SH-SY5Y (cell line): ENCODE results near the gene PALD1.

Source experiments
- GATA2 ChIP-seq: IDR thresholded peaks from 2 replicates; pipeline ENCODE4 v1.6.1; 2011; ENCODE audit warnings: mild to moderate bottlenecking, low read depth, low read length
- GATA3 ChIP-seq: IDR thresholded peaks from 2 replicates; pipeline ENCODE4 v1.6.1; 2011; ENCODE audit warnings: low read depth, mild to moderate bottlenecking, low read length, moderate library complexity

DNA sequence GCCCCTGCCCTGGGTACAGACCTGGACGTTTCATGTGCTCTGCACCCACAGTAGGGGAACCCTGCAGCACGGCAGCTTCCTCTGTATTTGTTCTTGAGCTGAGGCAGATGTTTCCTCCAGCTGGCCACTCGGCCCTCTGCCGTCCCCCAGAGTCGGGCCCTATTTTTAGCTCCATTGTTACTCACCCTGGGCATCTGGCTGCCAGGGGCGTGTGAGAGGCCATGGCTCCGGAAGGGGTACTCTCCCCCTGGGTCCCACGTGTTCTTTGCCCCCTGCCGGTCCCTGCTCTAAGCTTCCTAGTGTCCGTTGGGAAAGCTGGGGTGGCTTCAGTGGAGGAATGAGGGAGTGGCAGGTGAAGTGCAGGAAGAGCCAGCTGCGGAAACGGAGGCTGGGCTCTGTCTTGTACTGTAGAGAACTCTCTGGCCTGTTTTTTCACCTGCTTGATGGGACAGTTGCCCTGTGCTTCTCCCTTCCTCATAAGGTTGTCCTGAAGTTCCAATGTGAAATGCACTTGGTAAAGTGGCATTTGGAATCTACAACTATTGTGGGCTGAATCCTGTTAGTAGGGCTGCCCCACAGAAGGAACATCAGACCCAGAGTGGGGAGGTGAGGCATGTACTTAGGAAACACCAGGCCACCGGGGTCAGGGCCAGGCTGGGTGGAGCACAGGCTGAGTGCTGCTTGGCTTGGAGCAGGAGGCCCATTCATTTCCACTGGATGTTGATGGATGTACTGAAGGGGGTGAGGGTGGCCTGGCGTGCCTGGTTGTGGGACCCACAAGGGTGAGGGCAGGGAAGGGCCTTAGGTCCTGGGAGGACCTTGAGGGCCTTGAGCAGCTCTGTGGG, 30.6 kb downstream of the PALD1 start:
- TF ChIP-seq GATA3: no peak
- no peak for TF ChIP-seq GATA2
